HG03196 (cell line): ENCODE results near the gene MPV17L.
"Not testable (repeated sequence)": the region's sequence is repeated elsewhere in the genome, so short reads cannot be mapped to it uniquely, and the experiment has no call there.

Experiments
- ATAC-seq: cut with Tn5 transposase; IDR thresholded peaks from one replicate; pipeline ENCODE4 v1.9.1; 2021; ENCODE audit not compliant: unreplicated experiment

The MPV17L gene

DNA sequence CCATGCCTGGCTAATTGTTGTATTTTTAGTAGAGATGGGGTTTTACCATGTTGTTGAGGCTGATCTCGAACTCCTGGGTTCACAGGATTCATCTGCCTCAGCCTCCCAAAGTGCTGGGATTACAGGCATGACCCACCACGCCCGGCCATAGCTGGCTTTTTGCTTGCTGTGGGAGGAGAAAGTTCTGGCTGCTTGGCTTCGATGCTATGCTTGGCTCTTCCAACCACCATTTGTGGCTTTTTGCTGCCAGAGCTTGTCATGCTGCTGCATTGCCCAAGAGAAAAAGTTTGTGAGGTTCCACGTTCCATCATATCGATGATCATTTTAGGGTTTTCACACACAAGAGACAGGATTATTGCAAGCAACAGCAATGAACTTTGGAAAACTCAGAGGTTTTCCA, 55.1 kb downstream of the MPV17L start:
- no peak for ATAC-seq

GRCh38 chr16:15451098-15451731, 55.7 kb downstream of the MPV17L start:
- no peak for ATAC-seq

DNA sequence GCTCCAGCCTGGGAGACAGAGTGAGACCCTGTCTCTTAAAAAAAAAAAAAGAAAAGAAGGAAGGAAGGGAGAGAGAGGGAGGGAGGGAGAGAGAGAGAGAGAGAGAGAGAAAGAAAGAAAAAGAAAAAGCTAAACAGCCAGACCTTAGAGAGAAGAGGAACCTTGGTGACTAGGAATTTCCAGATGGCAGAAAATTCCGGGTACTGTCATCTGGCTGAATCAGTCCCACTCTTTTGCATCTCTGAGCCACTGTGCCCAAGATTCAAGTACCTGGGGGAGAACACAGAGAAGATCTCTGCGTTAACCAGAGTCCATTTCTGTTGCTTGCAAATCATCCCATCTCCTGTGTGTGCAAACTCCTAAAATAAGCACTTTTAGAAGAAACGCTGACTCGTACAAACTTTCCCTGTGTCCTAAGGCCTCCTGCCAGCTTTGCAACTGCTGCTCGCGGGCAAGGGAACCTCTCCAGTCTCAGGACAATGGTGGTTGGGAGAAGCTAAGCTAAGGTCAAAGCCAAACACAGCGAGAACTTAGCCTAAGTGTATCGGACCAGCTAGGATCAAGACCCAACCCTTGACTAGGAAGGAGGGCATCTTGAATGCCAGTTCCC, 56.8 kb downstream of the MPV17L start:
- no peak for ATAC-seq

GRCh38 chr16:15453296-15453695, 57.7 kb downstream of the MPV17L start:
- ATAC-seq, result not testable (repeated sequence)

- not testable (repeated sequence) for ATAC-seq
Observed at GRCh38 chr16:15454933-15455332, 59.4 kb downstream of the MPV17L start.

DNA sequence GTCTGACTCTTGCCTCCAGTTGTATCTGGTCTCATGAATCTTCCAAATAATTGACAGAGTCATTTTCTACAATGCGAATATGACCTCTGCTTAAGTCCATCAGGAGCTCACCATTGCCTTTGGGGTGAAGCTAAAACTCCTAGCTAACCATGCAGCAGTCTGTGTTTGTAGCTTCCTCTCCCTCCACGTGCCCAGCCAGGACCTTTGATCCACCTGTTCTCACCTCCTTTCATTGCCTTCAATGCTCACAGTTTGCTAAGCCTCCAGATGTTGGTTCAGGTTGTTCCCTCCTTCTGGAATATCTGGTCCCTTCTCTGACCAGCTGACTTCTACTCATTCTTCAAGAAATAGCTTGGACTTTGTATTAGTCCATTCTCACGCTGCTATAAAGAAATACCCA, 61.8 kb downstream of the MPV17L start:
- no peak for ATAC-seq

DNA sequence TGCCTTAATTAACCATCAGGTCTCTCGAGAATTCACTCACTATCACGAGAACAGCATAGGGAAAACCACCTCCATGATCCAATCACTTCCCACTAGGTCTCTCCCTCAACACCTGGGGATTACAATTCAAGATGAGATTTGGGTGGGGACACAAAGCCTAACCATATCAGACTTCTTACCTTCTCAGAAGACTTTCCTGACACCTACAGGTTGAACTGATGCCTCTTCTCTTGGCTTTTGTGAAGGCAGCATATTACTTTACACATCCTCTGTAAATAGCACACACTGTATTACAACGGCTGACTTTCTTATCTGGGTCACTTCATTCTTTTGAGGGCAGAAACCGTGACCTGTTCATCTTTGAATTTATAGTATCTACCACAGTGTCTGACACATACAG, 62.4 kb downstream of the MPV17L start:
- ATAC-seq, result no peak

- no peak for ATAC-seq
Observed at GRCh38 chr16:15459791-15460190, 64.2 kb downstream of the MPV17L start.

GRCh38 chr16:15460601-15461000, 65.0 kb downstream of the MPV17L start:
- ATAC-seq, result no peak

- no peak for ATAC-seq
Observed at GRCh38 chr16:15461376-15461775, 65.8 kb downstream of the MPV17L start.
